WI38 (cell line): ENCODE data around the gene HOXA11.

Source experiments
- H3K4me3 ChIP-seq: 2 replicates; pipeline ENCODE4 v1.5.1; 2011; ENCODE audit warnings: low read depth, mild to moderate bottlenecking, control low read depth, low read length
- TF ChIP-seq, protein P1 (sequence below): IDR thresholded peaks from 2 replicates; pipeline ENCODE4 v1.5.1; 2012; ENCODE audit warnings: low read depth, mild to moderate bottlenecking, control low read depth, low read length

HOXA11 gene

DNA sequence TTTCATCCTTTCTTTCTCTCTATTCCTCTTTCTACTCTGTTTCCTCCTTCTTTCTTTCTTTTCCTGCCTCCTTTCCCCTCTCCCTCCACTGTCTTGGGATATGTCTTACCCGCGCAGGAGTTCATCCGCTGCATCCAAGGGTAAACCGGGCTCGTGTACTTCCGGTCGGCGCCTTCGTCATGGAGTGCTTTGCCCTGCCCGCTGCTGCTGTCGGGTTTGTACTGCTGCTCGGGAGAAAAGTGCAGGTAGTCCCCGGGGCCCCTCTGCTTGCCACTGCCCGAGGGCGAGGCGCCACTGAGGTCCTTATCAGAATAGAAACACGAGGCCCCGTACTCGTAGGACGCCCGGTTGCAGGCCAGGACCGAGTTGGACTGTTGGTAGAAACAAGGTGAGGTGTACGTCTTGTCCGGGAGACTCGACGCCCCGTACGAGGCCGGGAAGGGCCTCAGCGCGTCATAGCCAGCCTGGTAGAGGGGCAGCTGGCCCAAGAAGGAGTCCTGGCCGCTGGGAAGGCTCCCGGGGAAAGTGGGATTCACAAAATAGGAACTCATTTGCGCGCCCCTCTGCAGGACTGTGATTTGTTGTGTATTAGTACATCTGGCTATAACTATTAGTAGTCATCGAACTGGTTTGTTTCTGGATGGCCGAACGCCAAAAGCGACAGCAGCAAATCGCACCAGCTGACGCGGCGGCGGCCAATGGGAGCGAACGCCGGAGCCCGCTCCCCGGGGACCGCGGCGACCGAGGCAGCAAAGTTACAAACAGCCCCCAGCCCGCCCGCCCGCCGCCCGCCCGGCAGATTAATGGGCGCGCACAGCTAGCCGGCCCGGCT, 37.6 kb downstream of the HOXA11 start, which contains the start of gene HOXA6:
Gene HOXA6, minus strand, starts transcription at position 576 of the 832 bp plus-strand sequence. Its CDS starts 25 bp downstream, at position 551.
- TF ChIP-seq, protein P1, sequence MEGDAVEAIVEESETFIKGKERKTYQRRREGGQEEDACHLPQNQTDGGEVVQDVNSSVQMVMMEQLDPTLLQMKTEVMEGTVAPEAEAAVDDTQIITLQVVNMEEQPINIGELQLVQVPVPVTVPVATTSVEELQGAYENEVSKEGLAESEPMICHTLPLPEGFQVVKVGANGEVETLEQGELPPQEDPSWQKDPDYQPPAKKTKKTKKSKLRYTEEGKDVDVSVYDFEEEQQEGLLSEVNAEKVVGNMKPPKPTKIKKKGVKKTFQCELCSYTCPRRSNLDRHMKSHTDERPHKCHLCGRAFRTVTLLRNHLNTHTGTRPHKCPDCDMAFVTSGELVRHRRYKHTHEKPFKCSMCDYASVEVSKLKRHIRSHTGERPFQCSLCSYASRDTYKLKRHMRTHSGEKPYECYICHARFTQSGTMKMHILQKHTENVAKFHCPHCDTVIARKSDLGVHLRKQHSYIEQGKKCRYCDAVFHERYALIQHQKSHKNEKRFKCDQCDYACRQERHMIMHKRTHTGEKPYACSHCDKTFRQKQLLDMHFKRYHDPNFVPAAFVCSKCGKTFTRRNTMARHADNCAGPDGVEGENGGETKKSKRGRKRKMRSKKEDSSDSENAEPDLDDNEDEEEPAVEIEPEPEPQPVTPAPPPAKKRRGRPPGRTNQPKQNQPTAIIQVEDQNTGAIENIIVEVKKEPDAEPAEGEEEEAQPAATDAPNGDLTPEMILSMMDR, result no peak
- no peak within 1 kb of the TSS for H3K4me3 ChIP-seq

GRCh38 chr7:27146491-27147198, 38.4 kb downstream of the HOXA11 start:
- TF ChIP-seq, protein P1, result no peak
- no peak overlapping the region for H3K4me3 ChIP-seq

DNA sequence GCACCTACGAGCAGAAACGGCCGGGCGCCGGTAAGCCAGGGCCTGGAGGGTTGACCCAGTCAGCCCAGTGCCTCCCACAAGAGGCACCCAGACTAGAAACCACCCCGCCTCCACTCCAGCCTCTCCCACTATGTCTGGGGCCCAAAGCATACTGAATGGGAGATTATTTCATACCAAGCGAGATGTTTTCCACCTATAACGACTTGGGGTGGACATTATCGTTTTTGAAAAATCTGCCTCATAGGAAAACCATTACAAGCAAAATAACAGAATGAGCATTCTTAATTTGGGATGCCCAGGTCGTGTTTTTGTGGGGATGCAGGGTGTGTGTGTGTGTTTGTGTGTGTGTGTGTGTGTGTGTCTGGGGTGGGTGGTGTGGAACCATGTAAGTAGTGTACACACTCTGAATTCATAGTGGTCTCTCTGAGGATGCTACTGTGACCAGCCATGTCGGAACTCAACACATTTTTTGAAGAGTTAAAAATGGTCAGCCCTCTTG, 39.1 kb downstream of the HOXA11 start:
- TF ChIP-seq, protein P1, result no peak

GRCh38 chr7:27145165-27145913, 39.7 kb downstream of the HOXA11 start:
- TF ChIP-seq, protein P1, result no peak
- no peak overlapping the region for H3K4me3 ChIP-seq

More for the DNA sequence above, 39.1 kb downstream of the HOXA11 start:
- no peak overlapping the region for H3K4me3 ChIP-seq

DNA sequence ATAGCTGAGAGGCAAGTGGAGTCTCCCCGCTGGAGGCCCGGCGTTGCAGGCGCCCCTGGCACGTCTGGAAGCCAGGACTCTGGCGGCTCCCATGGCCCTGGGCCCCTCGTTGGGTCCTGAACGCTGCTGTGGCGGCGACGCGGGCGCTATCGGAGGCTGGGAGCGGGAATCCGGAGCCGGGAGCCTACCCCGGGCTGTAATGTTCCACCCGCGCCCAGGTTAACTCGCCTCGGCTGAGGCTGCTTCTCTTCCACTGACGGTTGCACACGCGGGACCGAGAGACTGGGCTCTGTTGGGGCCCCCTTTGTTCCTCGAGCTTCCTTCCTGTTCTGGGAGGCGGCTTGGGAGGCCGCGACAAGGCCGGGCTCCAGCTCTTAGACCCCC, 40.3 kb downstream of the HOXA11 start:
- no peak overlapping the region for H3K4me3 ChIP-seq
- TF ChIP-seq, protein P1, result no peak

GRCh38 chr7:27143950-27144780, 40.9 kb downstream of the HOXA11 start:
- TF ChIP-seq, protein P1, result no peak
- H3K4me3 ChIP-seq, result peak overlapping the region; percentile 80
